ENCODE results near the gene GRM1.

DNA sequence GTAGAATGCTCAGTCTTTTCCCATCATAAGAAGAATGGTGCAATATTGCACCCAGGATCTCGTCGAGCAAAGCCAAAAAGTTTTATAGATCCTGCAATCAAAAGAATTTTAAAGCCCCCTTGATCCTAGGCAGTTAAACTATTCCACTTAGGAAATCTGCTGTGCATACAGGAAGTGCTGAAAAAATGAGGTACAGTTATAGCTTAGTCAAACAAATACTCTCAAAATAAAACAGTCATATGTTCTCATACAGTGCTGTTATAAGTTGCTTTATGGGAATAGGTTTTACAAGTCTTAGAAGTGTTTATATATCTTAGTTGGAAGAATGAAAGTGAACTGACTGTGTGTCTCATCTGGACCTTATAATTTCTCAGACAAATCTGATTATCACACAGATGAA is 282.2 kb downstream of the GRM1 start:
- TF ChIP-seq, protein P1, sequence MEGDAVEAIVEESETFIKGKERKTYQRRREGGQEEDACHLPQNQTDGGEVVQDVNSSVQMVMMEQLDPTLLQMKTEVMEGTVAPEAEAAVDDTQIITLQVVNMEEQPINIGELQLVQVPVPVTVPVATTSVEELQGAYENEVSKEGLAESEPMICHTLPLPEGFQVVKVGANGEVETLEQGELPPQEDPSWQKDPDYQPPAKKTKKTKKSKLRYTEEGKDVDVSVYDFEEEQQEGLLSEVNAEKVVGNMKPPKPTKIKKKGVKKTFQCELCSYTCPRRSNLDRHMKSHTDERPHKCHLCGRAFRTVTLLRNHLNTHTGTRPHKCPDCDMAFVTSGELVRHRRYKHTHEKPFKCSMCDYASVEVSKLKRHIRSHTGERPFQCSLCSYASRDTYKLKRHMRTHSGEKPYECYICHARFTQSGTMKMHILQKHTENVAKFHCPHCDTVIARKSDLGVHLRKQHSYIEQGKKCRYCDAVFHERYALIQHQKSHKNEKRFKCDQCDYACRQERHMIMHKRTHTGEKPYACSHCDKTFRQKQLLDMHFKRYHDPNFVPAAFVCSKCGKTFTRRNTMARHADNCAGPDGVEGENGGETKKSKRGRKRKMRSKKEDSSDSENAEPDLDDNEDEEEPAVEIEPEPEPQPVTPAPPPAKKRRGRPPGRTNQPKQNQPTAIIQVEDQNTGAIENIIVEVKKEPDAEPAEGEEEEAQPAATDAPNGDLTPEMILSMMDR (conservative IDR thresholded peaks at IDR 0.05) = no peak
- TF ChIP-seq ZFX (IDR thresholded peaks at IDR 0.05) = no peak

All from C4-2B (cell line).